LNCaP clone FGC (cell line): ENCODE measurements around the gene RILPL1.
"Not testable (repeated sequence)": the region's sequence is repeated elsewhere in the genome, so short reads cannot be mapped to it uniquely, and the experiment has no call there.

ENCODE experiments used
- DNase-seq: peaks from one replicate; pipeline ENCODE4 v3.0.0-alpha.2; 2011; ENCODE audit warnings: low read depth
- H3K4me3 ChIP-seq: 2 replicates; pipeline ENCODE4 v1.5.1; 2011; ENCODE audit warnings: mild to moderate bottlenecking, low read depth, low read length, control low read depth
- CTCF ChIP-seq: IDR thresholded peaks from 2 replicates; pipeline ENCODE4 v1.5.1; 2012; ENCODE audit warnings: mild to moderate bottlenecking; ENCODE audit not compliant: control insufficient read depth, insufficient read depth; ENCODE audit errors: extremely low read depth

The RILPL1 gene

DNA sequence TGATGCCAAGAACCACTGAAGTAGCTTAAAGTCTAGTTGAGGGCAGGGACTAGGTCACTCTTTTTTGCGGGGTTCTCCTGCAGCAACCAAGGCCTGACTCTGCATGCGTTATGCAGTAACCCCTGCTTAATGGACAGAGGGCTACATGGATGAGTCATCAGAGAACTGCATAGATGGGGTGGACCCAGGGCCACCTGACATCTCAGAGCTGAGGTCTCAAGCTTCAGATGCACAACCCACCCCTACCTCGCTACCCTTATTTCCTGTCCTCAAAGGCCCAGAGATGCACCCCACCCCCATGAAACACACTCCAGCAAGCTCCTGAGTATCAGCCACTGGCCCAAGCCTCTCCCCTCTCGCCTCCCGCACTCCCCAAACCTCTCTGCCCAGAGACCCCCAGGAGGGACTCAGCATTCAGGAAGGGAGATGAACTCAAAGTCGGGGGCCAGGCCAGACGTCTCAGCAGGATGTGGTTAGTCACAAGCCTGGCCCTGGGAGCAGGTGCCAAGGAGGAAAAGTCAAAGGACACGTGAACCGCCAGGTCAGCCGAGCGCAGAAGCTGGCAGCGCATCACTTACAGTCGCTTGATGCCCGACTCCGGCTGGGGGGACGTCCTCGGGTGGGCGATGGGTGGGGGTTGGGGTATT, 49.8 kb downstream of the RILPL1 start:
- H3K4me3 ChIP-seq = no peak overlapping the region
- no peak for DNase-seq
- TF ChIP-seq CTCF = no peak

- no peak overlapping the region for H3K4me3 ChIP-seq
- no peak for DNase-seq
- TF ChIP-seq CTCF = no peak
Measured at GRCh38 chr12:123482876-123483275, 50.6 kb downstream of the RILPL1 start.

DNA sequence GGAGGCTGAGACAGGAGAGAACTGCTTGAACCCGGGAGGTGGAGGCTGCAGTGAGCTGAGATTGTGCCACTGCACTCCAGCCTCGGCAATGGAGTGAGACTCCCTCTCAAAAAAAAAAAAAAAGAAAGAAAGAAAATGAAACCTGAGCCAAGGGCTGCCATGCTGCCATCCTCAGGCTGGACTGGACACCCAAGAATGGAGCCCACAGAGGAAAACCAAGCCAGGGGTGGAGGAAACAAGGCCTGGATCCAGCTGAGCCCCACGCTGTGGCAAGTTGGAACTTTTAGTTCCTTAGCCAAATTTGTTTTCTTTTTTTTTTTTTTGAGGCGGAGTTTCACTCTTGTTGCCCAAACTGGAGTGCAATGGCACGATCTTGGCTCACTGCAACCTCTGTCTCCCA, 52.3 kb downstream of the RILPL1 start:
- DNase-seq, H3K4me3 ChIP-seq: not testable (repeated sequence)

DNA sequence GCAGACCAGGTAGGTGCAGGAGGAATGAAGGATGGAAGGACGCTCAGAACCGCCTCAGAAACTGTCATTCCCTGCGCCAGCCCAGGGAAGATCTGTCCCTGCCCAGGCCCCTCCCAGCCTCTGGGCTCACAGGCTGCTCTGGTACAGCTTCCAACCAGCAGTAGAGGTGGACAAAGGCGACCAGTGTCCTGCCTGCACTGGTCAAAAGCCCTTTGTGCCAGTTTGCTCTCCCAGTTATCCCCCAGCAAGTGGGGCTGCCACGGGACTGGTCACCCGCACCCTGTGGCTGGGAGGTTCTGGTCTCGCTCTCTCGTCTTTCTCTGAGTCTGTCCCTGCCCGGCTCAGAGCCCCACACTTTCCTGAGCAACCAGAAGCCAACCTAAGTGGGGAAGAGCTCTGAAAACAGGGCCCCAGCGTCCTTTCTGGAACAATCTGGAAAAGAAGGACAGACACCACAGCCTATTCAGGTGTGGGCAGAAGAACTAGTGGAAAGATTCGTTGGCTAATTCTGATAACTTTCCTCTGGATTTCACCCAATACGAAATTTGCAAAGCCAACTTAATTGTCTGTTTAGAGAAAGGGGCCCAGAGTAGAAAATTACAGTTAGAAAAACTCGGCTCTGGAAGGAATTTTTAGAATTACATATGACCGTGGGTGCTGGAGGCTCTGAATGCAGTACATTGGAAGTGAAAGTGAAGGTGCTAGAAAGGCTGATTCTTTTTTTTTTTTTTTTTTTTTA, 53.9 kb downstream of the RILPL1 start:
- no peak for DNase-seq
- no peak for TF ChIP-seq CTCF
- H3K4me3 ChIP-seq = no peak overlapping the region

DNA sequence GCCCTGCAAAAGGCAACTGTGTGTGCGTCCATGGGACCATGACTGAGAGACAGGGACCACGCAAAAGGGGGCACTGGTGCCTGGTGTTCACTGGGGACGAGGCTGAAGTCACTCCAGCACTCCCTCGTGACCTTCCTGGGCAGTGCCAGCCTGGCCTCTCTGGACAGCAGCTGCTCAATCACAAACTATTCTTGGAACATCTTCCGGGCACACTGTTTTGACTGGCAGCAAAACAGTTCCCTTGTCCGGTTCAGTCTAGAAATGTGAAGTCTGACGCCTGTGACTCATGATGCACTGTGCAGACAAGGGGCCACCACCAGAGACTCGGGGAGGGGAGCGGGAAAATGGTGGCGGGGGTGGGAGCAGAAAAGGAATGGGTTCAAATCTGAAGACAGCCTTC, 54.8 kb downstream of the RILPL1 start:
- no peak for TF ChIP-seq CTCF
- DNase-seq = no peak
- H3K4me3 ChIP-seq = no peak overlapping the region

- TF ChIP-seq CTCF = no peak
- no peak for DNase-seq
- H3K4me3 ChIP-seq = no peak overlapping the region
Measured at GRCh38 chr12:123478069-123478468, 55.5 kb downstream of the RILPL1 start.

DNA sequence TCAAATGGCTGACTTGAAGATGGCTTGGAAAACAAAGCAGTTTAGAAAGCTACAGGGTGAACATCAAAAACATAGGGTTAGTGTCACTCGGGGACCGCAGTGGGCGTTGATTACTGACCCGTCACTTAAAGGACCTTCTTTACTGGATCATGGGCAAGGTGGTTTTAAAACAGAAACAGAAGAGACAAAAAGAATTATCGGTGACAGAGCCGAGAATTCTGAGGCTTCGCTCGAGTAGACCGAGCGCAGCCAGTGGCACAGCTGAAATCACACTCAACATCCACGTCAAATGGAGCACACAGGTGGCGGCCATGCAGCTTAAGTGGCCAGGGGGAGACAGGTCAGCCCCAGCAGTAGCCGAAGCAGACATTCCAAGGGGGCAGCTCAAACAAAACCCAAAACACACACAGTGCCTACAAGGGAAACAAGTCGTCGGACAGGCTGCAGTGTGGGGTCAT, 58.2 kb downstream of the RILPL1 start:
- no peak overlapping the region for H3K4me3 ChIP-seq
- DNase-seq = no peak
- TF ChIP-seq CTCF = no peak
